IPS-20b (cell line): ENCODE data around the gene DAAM1.

ENCODE experiments used
- H3K27ac ChIP-seq: one replicate; pipeline ENCODE4 v1.5.1; 2013; ENCODE audit warnings: low read length
- H3K27me3 ChIP-seq: 2 replicates; pipeline ENCODE4 v1.6.1; 2013; ENCODE audit warnings: mild to moderate bottlenecking, low read length, inconsistent platforms; ENCODE audit not compliant: insufficient read depth
- H3K36me3 ChIP-seq: 2 replicates; pipeline ENCODE4 v1.6.1; 2013; ENCODE audit warnings: low read depth, mild to moderate bottlenecking, inconsistent platforms, low read length, moderate library complexity; ENCODE audit not compliant: insufficient read depth
- H3K4me1 ChIP-seq: 2 replicates; pipeline ENCODE4 v1.6.1; 2013; ENCODE audit warnings: mild to moderate bottlenecking, control low read depth, inconsistent platforms, low read length, moderate library complexity; ENCODE audit not compliant: insufficient read depth
- H3K4me3 ChIP-seq: 2 replicates; pipeline ENCODE4 v1.5.1; 2013; ENCODE audit warnings: mild to moderate bottlenecking, low read length, inconsistent platforms
- H3K9ac ChIP-seq: 2 replicates; pipeline ENCODE4 v1.6.1; 2013; ENCODE audit warnings: low read depth, mild to moderate bottlenecking, inconsistent platforms, low read length, moderate library complexity
- H3K9me3 ChIP-seq: 2 replicates; pipeline ENCODE4 v1.6.1; 2013; ENCODE audit warnings: mild to moderate bottlenecking, low read depth, low read length, inconsistent platforms; ENCODE audit not compliant: insufficient read depth

The DAAM1 gene

GRCh38 chr14:59347511-59347900 lies 159.0 kb downstream of the DAAM1 start:
- Histone ChIP-seq H3K27ac (no peak overlapping the region), H3K4me1 (peaks cover 28% of the 10 kb centered on the region), H3K36me3 (peaks cover 15% of the 10 kb centered on the region; the same call in 1 of the 2 replicates)

DNA sequence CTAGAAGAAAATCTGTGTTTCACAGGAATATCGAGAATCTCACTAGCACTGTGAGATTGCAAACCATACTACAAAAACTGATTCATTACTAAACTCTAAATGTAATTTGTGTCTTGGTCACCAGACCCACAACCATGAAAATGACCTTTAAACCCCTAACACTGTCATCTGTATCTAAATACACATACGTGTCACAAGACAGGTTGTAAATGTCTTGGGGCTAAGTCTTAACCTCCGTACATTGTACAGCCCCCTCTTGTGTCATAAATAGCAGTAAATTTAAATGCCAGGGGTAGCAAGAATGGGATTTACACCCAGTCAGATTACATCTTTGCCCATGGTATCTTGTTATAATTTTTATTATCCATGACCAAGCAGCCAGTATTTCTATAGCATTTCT lies 159.4 kb downstream of the DAAM1 start:
- Histone ChIP-seq H3K36me3 (peaks cover 17% of the 10 kb centered on the region; the same call in 1 of the 2 replicates), H3K9me3 (no peaks in the 10 kb centered on the region), H3K27me3 (no peaks in the 10 kb centered on the region), H3K9ac (no peak overlapping the region), H3K27ac (no peak overlapping the region), H3K4me1 (peaks cover 24% of the 10 kb centered on the region), H3K4me3 (no peak overlapping the region)

More at GRCh38 chr14:59347511-59347900, 159.0 kb downstream of the DAAM1 start:
- H3K27me3 ChIP-seq, result no peaks in the 10 kb centered on the region
- no peaks in the 10 kb centered on the region for H3K9me3 ChIP-seq
- H3K9ac ChIP-seq, result no peak overlapping the region
- no peak overlapping the region for H3K4me3 ChIP-seq

DNA sequence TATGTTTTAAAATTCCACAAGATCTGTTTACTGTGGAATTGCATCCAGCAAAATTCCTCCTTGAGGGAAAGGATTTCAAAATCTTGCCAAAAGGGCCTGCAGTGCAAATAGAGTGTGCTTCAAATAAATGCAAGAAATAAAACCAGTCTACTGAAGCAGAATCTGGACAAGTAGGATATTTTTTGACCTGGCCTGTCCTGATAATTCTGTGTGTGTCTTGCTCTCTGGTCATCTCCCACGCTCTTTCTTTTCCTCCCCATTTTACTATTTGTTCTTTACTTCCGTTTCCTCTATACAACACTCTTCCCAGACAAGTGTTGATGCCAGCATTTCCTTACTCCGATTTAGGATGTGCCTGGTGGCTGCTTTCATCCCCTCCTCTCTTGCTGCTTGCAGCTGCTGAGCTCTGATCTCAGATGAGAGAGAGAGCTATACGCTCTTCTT lies 160.8 kb downstream of the DAAM1 start:
- H3K4me1 ChIP-seq, result peaks cover 11% of the 10 kb centered on the region

GRCh38 chr14:59352961-59353360 lies 164.5 kb downstream of the DAAM1 start:
- no peak overlapping the region for H3K27ac ChIP-seq

More for the DNA sequence above, 160.8 kb downstream of the DAAM1 start:
- Histone ChIP-seq H3K27me3 (no peaks in the 10 kb centered on the region), H3K36me3 (peaks cover 17% of the 10 kb centered on the region; the same call in 1 of the 2 replicates), H3K9me3 (no peaks in the 10 kb centered on the region), H3K9ac (no peak overlapping the region), H3K4me3 (no peak overlapping the region), H3K27ac (no peak overlapping the region)

GRCh38 chr14:59354666-59355065 lies 166.2 kb downstream of the DAAM1 start:
- Histone ChIP-seq H3K27ac (no peak overlapping the region), H3K36me3 (peaks cover 20% of the 10 kb centered on the region), H3K9ac (no peak overlapping the region), H3K4me1 (peaks cover 9% of the 10 kb centered on the region; the same call in 1 of the 2 replicates), H3K4me3 (no peak overlapping the region), H3K9me3 (no peaks in the 10 kb centered on the region), H3K27me3 (no peaks in the 10 kb centered on the region)

More at GRCh38 chr14:59352961-59353360, 164.5 kb downstream of the DAAM1 start:
- Histone ChIP-seq H3K9me3 (no peaks in the 10 kb centered on the region), H3K27me3 (no peaks in the 10 kb centered on the region), H3K4me1 (peaks cover 5% of the 10 kb centered on the region; the same call in 1 of the 2 replicates), H3K4me3 (no peak overlapping the region), H3K9ac (no peak overlapping the region), H3K36me3 (peaks cover 23% of the 10 kb centered on the region)

DNA sequence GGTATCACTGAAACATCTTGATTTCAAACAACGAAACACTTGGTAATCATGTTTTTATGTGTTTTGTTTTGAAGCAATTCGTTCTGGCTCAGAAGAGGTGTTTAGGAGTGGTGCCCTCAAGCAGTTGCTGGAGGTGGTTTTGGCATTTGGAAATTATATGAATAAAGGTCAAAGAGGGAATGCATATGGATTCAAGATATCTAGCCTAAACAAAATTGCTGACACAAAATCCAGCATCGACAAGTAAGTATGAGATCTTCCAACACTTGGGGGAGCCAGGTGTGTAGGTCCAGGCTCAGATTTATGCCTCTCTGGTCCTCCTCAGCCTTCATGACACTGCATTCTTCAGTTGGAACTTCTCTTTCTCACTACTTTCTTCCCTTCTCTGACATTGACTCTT lies 166.6 kb downstream of the DAAM1 start:
- Histone ChIP-seq H3K27ac (no peak overlapping the region), H3K4me3 (no peak overlapping the region)

GRCh38 chr14:59356312-59356711 lies 167.8 kb downstream of the DAAM1 start:
- peaks cover 9% of the 10 kb centered on the region for H3K4me1 ChIP-seq
- no peaks in the 10 kb centered on the region for H3K27me3 ChIP-seq
- no peak overlapping the region for H3K4me3 ChIP-seq
- H3K27ac ChIP-seq, result no peak overlapping the region
- H3K9me3 ChIP-seq, result no peaks in the 10 kb centered on the region
- H3K9ac ChIP-seq, result no peak overlapping the region
- H3K36me3 ChIP-seq, result peaks cover 22% of the 10 kb centered on the region

More for the DNA sequence above, 166.6 kb downstream of the DAAM1 start:
- Histone ChIP-seq H3K4me1 (peaks cover 9% of the 10 kb centered on the region; the same call in 1 of the 2 replicates), H3K9ac (no peak overlapping the region), H3K27me3 (no peaks in the 10 kb centered on the region), H3K36me3 (peaks cover 22% of the 10 kb centered on the region), H3K9me3 (no peaks in the 10 kb centered on the region)

GRCh38 chr14:59356767-59357166 lies 168.3 kb downstream of the DAAM1 start:
- Histone ChIP-seq H3K27me3 (no peaks in the 10 kb centered on the region), H3K4me3 (no peak overlapping the region), H3K4me1 (peaks cover 9% of the 10 kb centered on the region), H3K9ac (no peak overlapping the region), H3K27ac (no peak overlapping the region), H3K9me3 (no peaks in the 10 kb centered on the region), H3K36me3 (peaks cover 22% of the 10 kb centered on the region)

- H3K9me3 ChIP-seq, result no peaks in the 10 kb centered on the region
- peaks cover 18% of the 10 kb centered on the region for H3K36me3 ChIP-seq
- no peak overlapping the region for H3K27ac ChIP-seq
- H3K4me3 ChIP-seq, result no peak overlapping the region
- H3K9ac ChIP-seq, result no peak overlapping the region
- no peaks in the 10 kb centered on the region for H3K27me3 ChIP-seq
- H3K4me1 ChIP-seq, result peaks cover 9% of the 10 kb centered on the region
Measured at GRCh38 chr14:59358102-59358501, 169.6 kb downstream of the DAAM1 start.

- Histone ChIP-seq H3K9me3 (no peaks in the 10 kb centered on the region), H3K27ac (no peak overlapping the region), H3K4me1 (peaks cover 9% of the 10 kb centered on the region), H3K4me3 (no peak overlapping the region), H3K36me3 (peaks cover 21% of the 10 kb centered on the region), H3K9ac (no peak overlapping the region), H3K27me3 (no peaks in the 10 kb centered on the region)
Measured at GRCh38 chr14:59358784-59359183, 170.3 kb downstream of the DAAM1 start.

DNA sequence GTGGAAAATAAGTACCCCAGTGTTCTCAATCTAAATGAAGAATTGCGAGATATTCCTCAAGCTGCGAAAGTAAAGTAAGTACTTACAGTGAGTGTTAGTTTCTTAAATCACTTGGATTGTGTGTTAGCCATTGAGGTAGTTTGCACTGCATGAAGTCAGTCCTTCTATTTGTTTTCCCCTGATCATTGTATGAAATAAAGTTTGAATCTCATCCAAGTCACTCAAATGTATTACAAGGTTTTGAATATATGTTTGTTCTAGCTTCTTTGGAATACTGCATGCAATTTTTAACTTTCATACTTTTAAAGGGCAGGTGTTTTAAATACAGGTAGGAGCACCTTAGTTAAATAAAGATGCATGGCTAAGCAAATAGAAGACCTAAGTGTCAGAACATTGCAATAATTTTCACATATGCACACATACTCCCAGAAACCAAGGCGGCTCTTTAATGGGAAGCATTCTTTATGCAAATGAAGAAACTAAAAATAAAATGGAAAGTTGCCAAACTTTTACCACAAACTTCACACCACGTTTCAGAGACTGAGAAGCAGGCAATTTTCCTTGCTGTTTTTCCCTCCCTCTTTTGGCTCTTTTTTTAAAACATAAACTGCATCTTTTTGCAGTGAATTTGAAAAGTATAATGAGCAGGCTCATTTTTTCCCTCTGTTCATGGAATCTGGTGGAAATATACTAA lies 171.1 kb downstream of the DAAM1 start:
- Histone ChIP-seq H3K4me3 (no peak overlapping the region), H3K4me1 (peaks cover 9% of the 10 kb centered on the region), H3K9ac (no peak overlapping the region), H3K27ac (no peak overlapping the region), H3K27me3 (no peaks in the 10 kb centered on the region), H3K36me3 (peaks cover 23% of the 10 kb centered on the region), H3K9me3 (no peaks in the 10 kb centered on the region)

DNA sequence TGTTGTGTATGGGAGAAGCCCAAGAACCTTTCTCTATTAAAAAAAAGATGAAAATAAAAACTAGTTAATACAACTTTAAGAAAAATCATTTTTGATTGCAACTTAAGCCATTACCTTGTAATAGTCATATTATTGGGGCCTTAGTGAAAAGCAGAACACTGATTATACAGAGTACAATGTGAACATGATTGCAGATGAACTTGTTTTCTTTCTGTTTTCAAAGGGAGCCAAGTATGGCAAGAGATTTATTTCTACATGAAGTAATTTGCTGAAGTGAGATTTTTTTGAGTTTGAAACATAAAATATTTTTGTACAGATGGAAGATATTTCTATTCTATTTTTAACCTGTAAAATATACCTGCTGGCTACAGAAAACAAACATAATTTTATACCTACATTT lies 171.8 kb downstream of the DAAM1 start:
- Histone ChIP-seq H3K4me1 (peaks cover 9% of the 10 kb centered on the region), H3K4me3 (no peak overlapping the region), H3K9ac (no peak overlapping the region), H3K27me3 (no peaks in the 10 kb centered on the region), H3K27ac (no peak overlapping the region), H3K9me3 (no peaks in the 10 kb centered on the region), H3K36me3 (peaks cover 20% of the 10 kb centered on the region)
